Epithelial cell of esophagus (primary cell): ENCODE results near the gene ZNF615.
A peak's percentile ranks its signal among the peaks of the same experiment; 100 is the strongest.
"Not testable (repeated sequence)": the region's sequence is repeated elsewhere in the genome, so short reads cannot be mapped to it uniquely, and the experiment has no call there.

Experiments
- DNase-seq: peaks from one replicate; pipeline ENCODE4 v3.0.0; 2010; ENCODE audit warnings: low read depth
- H3K4me3 ChIP-seq: 2 replicates; pipeline ENCODE4 v1.5.1; 2011; ENCODE audit warnings: mild to moderate bottlenecking, low read length, control low read depth
- TF ChIP-seq, protein P1 (sequence below): IDR thresholded peaks from 2 replicates; pipeline ENCODE4 v1.5.1; 2011; ENCODE audit warnings: low read depth, mild to moderate bottlenecking, low read length, control low read depth, inconsistent platforms; ENCODE audit not compliant: insufficient read depth; ENCODE audit errors: missing control alignments

ZNF615 gene

GRCh38 chr19:52007806-52008557, at the start of gene ZNF615:
Gene ZNF615 (minus strand): TSS chr19:52008211. CDS start chr19:52003711, 4,500 bp downstream.
- DNase-seq, result peak; percentile 87
- TF ChIP-seq, protein P1, sequence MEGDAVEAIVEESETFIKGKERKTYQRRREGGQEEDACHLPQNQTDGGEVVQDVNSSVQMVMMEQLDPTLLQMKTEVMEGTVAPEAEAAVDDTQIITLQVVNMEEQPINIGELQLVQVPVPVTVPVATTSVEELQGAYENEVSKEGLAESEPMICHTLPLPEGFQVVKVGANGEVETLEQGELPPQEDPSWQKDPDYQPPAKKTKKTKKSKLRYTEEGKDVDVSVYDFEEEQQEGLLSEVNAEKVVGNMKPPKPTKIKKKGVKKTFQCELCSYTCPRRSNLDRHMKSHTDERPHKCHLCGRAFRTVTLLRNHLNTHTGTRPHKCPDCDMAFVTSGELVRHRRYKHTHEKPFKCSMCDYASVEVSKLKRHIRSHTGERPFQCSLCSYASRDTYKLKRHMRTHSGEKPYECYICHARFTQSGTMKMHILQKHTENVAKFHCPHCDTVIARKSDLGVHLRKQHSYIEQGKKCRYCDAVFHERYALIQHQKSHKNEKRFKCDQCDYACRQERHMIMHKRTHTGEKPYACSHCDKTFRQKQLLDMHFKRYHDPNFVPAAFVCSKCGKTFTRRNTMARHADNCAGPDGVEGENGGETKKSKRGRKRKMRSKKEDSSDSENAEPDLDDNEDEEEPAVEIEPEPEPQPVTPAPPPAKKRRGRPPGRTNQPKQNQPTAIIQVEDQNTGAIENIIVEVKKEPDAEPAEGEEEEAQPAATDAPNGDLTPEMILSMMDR, result no peak
- peak within 1 kb of the TSS; percentile 90 for H3K4me3 ChIP-seq

DNA sequence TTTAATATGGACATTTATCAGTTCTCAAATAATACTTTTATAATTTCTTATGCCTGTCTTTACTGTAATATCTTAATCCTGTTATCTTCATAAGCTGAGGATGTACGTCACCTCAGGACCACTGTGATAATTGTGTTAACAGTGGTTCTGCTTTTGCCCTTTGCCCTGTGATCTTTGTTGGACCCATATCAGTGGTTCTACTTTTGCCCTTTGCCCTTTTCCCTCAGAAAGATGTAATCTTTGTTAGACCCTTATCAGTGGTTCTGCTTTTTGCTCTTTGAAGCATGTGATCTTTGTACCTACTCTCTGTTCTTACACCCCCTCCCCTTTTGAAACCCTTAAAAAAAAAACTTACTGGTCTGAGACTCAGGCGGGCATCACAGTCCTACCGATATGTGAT, 48.5 kb upstream of the ZNF615 start:
- not testable (repeated sequence) for DNase-seq, H3K4me3 ChIP-seq

DNA sequence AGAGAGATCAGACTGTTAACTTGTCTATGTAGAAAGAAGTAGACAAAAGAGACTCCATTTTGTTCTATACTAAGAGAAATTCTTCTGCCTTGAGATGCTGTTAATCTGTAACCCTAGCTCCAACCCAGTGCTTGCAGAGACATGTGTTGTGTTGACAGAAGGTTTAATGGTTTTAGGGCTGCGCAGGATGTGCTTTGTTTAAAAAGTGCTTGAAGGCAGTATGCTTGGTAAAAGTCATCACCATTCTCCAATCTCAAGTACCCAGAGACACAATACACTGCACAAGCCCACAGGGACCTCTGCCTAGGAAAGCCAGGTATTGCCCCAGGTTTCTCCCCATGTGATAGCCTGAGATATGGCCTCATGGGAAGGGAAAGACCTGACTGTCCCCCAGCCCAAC, 43.7 kb upstream of the ZNF615 start:
- DNase-seq, result peak; percentile 77
- not testable (repeated sequence) for H3K4me3 ChIP-seq

- TF ChIP-seq, protein P1, result no peak
Observed at GRCh38 chr19:52048555-52049501, 40.8 kb upstream of the ZNF615 start, which contains the start of gene ZNF432. Gene ZNF432 (minus strand): TSS chr19:52048838. CDS start chr19:52046868, 1,970 bp downstream.

GRCh38 chr19:52039169-52039568, 31.2 kb upstream of the ZNF615 start:
- TF ChIP-seq, protein P1, result no peak
- H3K4me3 ChIP-seq, result no peak overlapping the region
- no peak for DNase-seq

More at GRCh38 chr19:52048555-52049501, 40.8 kb upstream of the ZNF615 start, which contains the start of gene ZNF432:
- DNase-seq, result peak; percentile 90
- H3K4me3 ChIP-seq, result peak within 1 kb of the TSS; percentile 82

GRCh38 chr19:52034051-52034728, 26.2 kb upstream of the ZNF615 start:
- DNase-seq, result no peak
- TF ChIP-seq, protein P1, result no peak
- H3K4me3 ChIP-seq, result no peak overlapping the region

GRCh38 chr19:52028780-52029123, 20.7 kb upstream of the ZNF615 start:
- H3K4me3 ChIP-seq, result peak overlapping the region; percentile 95
- DNase-seq, result no peak
- TF ChIP-seq, protein P1, result no peak
